ENCODE data around the gene SDK2.

DNA sequence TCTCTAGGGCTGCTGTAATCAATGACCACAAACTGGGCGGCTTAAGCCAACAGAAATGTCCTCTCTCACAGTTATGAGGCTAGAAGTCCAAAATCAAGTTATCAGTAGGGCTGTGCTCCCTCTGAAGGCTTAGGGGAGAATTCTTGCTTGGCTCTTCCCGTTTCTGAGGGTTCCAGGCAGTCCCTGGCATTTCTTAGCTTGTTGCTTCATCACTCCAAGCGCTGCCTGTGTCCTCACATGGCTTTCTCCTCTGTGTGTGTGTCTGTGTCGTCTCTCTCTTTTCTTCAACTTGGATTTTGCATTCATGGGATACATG is 318.8 kb downstream of the SDK2 start:
- TF ChIP-seq EHMT2 (IDR thresholded peaks at IDR 0.05; ENCODE audit: low read depth) (no peak), POLR2A (IDR thresholded peaks at IDR 0.05; ENCODE audit: low read length) (no peak), NFE2L2 (conservative IDR thresholded peaks at IDR 0.05; ENCODE audit: low read length) (no peak), RNF2 (IDR thresholded peaks at IDR 0.05; ENCODE audit: borderline replicate concordance, low read depth) (no peak), RAD21 (conservative IDR thresholded peaks at IDR 0.05 in 1 of 2, IDR thresholded peaks at IDR 0.05 in 1 of 2) (no peak), MYC (IDR thresholded peaks at IDR 0.05; ENCODE audit: borderline replicate concordance, low read length) (no peak), SMC3 (IDR thresholded peaks at IDR 0.05) (no peak), POLR2AphosphoS2 (conservative IDR thresholded peaks at IDR 0.05; ENCODE audit: low read length) (no peak)
- TF ChIP-seq, protein P1, sequence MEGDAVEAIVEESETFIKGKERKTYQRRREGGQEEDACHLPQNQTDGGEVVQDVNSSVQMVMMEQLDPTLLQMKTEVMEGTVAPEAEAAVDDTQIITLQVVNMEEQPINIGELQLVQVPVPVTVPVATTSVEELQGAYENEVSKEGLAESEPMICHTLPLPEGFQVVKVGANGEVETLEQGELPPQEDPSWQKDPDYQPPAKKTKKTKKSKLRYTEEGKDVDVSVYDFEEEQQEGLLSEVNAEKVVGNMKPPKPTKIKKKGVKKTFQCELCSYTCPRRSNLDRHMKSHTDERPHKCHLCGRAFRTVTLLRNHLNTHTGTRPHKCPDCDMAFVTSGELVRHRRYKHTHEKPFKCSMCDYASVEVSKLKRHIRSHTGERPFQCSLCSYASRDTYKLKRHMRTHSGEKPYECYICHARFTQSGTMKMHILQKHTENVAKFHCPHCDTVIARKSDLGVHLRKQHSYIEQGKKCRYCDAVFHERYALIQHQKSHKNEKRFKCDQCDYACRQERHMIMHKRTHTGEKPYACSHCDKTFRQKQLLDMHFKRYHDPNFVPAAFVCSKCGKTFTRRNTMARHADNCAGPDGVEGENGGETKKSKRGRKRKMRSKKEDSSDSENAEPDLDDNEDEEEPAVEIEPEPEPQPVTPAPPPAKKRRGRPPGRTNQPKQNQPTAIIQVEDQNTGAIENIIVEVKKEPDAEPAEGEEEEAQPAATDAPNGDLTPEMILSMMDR (IDR thresholded peaks at IDR 0.05): no peak
- TF ChIP-seq, protein P2, sequence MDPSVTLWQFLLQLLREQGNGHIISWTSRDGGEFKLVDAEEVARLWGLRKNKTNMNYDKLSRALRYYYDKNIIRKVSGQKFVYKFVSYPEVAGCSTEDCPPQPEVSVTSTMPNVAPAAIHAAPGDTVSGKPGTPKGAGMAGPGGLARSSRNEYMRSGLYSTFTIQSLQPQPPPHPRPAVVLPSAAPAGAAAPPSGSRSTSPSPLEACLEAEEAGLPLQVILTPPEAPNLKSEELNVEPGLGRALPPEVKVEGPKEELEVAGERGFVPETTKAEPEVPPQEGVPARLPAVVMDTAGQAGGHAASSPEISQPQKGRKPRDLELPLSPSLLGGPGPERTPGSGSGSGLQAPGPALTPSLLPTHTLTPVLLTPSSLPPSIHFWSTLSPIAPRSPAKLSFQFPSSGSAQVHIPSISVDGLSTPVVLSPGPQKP (IDR thresholded peaks at IDR 0.05; ENCODE audit: low read depth, low read length): no peak
- TF ChIP-seq, protein P3, sequence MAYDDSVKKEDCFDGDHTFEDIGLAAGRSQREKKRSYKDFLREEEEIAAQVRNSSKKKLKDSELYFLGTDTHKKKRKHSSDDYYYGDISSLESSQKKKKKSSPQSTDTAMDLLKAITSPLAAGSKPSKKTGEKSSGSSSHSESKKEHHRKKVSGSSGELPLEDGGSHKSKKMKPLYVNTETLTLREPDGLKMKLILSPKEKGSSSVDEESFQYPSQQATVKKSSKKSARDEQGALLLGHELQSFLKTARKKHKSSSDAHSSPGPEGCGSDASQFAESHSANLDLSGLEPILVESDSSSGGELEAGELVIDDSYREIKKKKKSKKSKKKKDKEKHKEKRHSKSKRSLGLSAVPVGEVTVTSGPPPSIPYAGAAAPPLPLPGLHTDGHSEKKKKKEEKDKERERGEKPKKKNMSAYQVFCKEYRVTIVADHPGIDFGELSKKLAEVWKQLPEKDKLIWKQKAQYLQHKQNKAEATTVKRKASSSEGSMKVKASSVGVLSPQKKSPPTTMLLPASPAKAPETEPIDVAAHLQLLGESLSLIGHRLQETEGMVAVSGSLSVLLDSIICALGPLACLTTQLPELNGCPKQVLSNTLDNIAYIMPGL (CRISPR knock-in tag; IDR thresholded peaks at IDR 0.05; ENCODE audit: borderline replicate concordance): no peak

Data from A549 (cell line).